Measurements from ENCODE around the gene SAMD8. TPM values are rescaled to one million over a fixed set of nuclear protein-coding genes. Genes with fewer than 3 reads are reported as not detected.

Gene SAMD8
- total and polyA plus RNA-seq, 2 of the 8 experiments (the other 6 are each of a cell fraction or from before 2014, with no cell fraction given): 11.7 to 20.9 TPM

DNA sequence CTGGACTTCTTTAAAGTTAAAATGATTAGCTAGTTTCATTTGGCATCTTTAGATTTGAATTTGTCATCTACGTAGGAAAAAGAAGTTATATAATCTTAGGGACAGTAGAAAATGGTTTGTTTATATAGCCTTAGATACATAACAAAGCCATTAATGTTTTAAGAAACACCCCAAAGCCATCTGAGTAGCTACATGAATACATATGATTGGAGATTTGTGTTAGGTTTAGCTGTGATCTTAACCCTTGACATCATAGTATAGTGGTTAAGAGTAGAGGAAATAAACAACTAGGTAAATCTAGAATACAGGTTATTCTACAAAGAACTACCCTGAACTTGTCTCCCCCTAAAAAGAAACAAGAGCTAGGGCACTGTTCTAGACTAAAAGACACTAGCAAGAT, 18.1 kb downstream of the SAMD8 start:
- no peak for DNase-seq (ENCODE audit: low read depth in 1 of 2, low spot score in 2 of 2)
- Histone ChIP-seq H4K91ac (replicated peaks; ENCODE audit: insufficient read length, low read length) (no peak overlapping the region), H3K4ac (replicated peaks; ENCODE audit: insufficient read length, low read depth, low read length) (no peak overlapping the region), H3K79me1 (ENCODE audit: low read depth, low read length) (peaks cover 2% of the 10 kb centered on the region; the same call in 1 of the 2 replicates), H3K9me3 (ENCODE audit: insufficient read depth in 2 of 2, low read depth in 1 of 2, low read length in 1 of 2) (no peaks in the 10 kb centered on the region), H3K9ac (replicated peaks in 1 of 4; ENCODE audit: extremely low read depth in 1 of 4, low read depth in 3 of 4, low read length in 3 of 4) (no peak overlapping the region), H3K4me3 (ENCODE audit: extremely low read depth in 1 of 4, insufficient read depth in 2 of 4, low read depth in 3 of 4, low read length in 4 of 4) (no peak overlapping the region), H4K20me1 (replicated peaks in 1 of 2; ENCODE audit: control insufficient read depth in 1 of 2, insufficient read depth in 2 of 2, low read length in 2 of 2) (no peaks in the 10 kb centered on the region), H3K56ac (replicated peaks; ENCODE audit: insufficient read length, low read depth, low read length) (no peak overlapping the region), H3K36me3 (ENCODE audit: control insufficient read depth in 2 of 4, insufficient read depth in 4 of 4, low read length in 3 of 4) (no peaks in the 10 kb centered on the region; a peak in 1 of 8 replicates), H4K5ac (ENCODE audit: insufficient read length, low read depth, low read length) (no peak overlapping the region), H3K79me2 (ENCODE audit: control insufficient read depth in 1 of 2, insufficient read depth in 2 of 2, low read length in 2 of 2) (peaks cover 0 to 25% of the 10 kb centered on the region in 2 experiments; a peak in 2 of 4 replicates), H2BK12ac (ENCODE audit: low read depth, low read length) (no peak overlapping the region), H3K4me1 (replicated peaks in 1 of 4; ENCODE audit: control insufficient read depth in 3 of 4, insufficient read depth in 4 of 4, low read length in 3 of 4) (no peaks in the 10 kb centered on the region), H2BK15ac (ENCODE audit: low read length) (no peak overlapping the region), H3K4me2 (ENCODE audit: insufficient read depth in 1 of 2, low read depth in 2 of 2, low read length in 2 of 2) (no peak overlapping the region), H3K23me2 (ENCODE audit: low read depth, low read length) (no peaks in the 10 kb centered on the region), H2BK20ac (ENCODE audit: low read length) (no peak overlapping the region), H3K14ac (ENCODE audit: insufficient read length) (no peak overlapping the region), H3K23ac (ENCODE audit: insufficient read length) (no peak overlapping the region), H4K8ac (ENCODE audit: extremely low read depth, insufficient read depth, low read length) (no peak overlapping the region), H2BK120ac (replicated peaks; ENCODE audit: low read depth, low read length) (no peak overlapping the region), H3K27ac (ENCODE audit: low read depth, low read length) (no peak overlapping the region), H2BK5ac (ENCODE audit: low read depth, low read length) (no peak overlapping the region), H2AFZ (ENCODE audit: low read length) (no peak overlapping the region), H3K18ac (ENCODE audit: extremely low read depth, low read length) (no peak overlapping the region), H3K27me3 (replicated peaks in 1 of 4; ENCODE audit: control insufficient read depth in 3 of 4, extremely low read depth in 1 of 4, insufficient read depth in 3 of 4, low read length in 3 of 4) (no peaks in the 10 kb centered on the region), H2AK5ac (ENCODE audit: low read depth, low read length) (no peak overlapping the region)
- WGBS, 2 experiments (ENCODE audit: extremely low coverage in 1 of 2, insufficient coverage in 1 of 2, insufficient read length in 1 of 2, insufficient replicate concordance in 2 of 2, low coverage in 1 of 2, low lambda C conversion rate in 2 of 2, missing lambda C conversion rate in 1 of 2): 85% methylated on average over 1 of the region's 1 CpG; no CpG with 5 or more reads in 1 of the 2 experiments
- no peak for FAIRE-seq
- ChIA-PET POLR2A (ENCODE audit: partially characterized antibody) (interaction anchor here (0.8 kb wide), 1 partner anchor 82 kb away, joined by 3 read pairs; no protein-coding TSS in a partner anchor), CTCF (ENCODE audit: partially characterized antibody) (interaction anchor here (0.7 to 2.0 kb wide), 2 partner anchors 9 to 21 kb away, joined by 3 to 8 read pairs; a partner anchor contains a TSS)
- TF ChIP-seq ZNF274 (IDR thresholded peaks at IDR 0.05; ENCODE audit: borderline replicate concordance, extremely low read depth, low read length): no peak
- no peak for TF ChIP-seq BACH1 (IDR thresholded peaks at IDR 0.05; ENCODE audit: low read length)
- TF ChIP-seq SP4 (IDR thresholded peaks at IDR 0.05; ENCODE audit: low read length): no peak
- TF ChIP-seq GTF2F1 (IDR thresholded peaks at IDR 0.05; ENCODE audit: borderline replicate concordance, low read depth, low read length): no peak
- TF ChIP-seq CHD2 (IDR thresholded peaks at IDR 0.05; ENCODE audit: low read length): no peak

Measured in H1 (cell line).